Glutamatergic neuron (in vitro differentiated cells): ENCODE results near the gene CLK2. TPM values are rescaled to one million over a fixed set of nuclear protein-coding genes. Genes with fewer than 3 reads are reported as not detected.
A peak's percentile ranks its signal among the peaks of the same experiment; 100 is the strongest.

Source experiments
- DNase-seq: peaks from one replicate; pipeline ENCODE4 v3.0.0; 2022
- H3K27ac Mint-ChIP-seq: one replicate; pipeline ENCODE4 v1.8.0; 2020; ENCODE audit warnings: mild to moderate bottlenecking, mixed read lengths, inconsistent platforms; ENCODE audit not compliant: unreplicated experiment
- H3K27me3 Mint-ChIP-seq: one replicate; pipeline ENCODE4 v1.8.0; 2020; ENCODE audit warnings: mild to moderate bottlenecking, moderate library complexity, mixed read lengths, inconsistent platforms; ENCODE audit not compliant: unreplicated experiment
- H3K36me3 Mint-ChIP-seq: one replicate; pipeline ENCODE4 v1.8.0; 2020; ENCODE audit warnings: mild to moderate bottlenecking, mixed read lengths, inconsistent platforms; ENCODE audit not compliant: unreplicated experiment
- H3K4me1 Mint-ChIP-seq: one replicate; pipeline ENCODE4 v1.8.0; 2020; ENCODE audit warnings: mild to moderate bottlenecking, low read depth, mixed read lengths, inconsistent platforms; ENCODE audit not compliant: unreplicated experiment
- H3K4me3 Mint-ChIP-seq: one replicate; pipeline ENCODE4 v1.8.0; 2020; ENCODE audit warnings: mild to moderate bottlenecking, mixed read lengths, inconsistent platforms; ENCODE audit not compliant: unreplicated experiment
- H3K9me3 Mint-ChIP-seq: one replicate; pipeline ENCODE4 v1.8.0; 2020; ENCODE audit warnings: mild to moderate bottlenecking, moderate library complexity, mixed read lengths, inconsistent platforms; ENCODE audit not compliant: unreplicated experiment
- total RNA-seq: library from RNA; stranded (reverse); fragmentation: NEBNext Ultra II Directional; extraction: Animal tissue kit (Norgen Biotek cat#: 25700); gene quantifications from one replicate; pipeline ENCODE4 v1.2.1, GENCODE V29; 2021; ENCODE audit not compliant: unreplicated experiment
- TF ChIP-seq, protein P1 (sequence below): fragments of 200-600 bp; sonication (generic); IDR thresholded peaks from one replicate; pipeline ENCODE4 v1.5.0; 2021; ENCODE audit not compliant: partially characterized antibody, unreplicated experiment

Gene CLK2
- total RNA-seq, 1 donor from 2014 or later: 74.8 TPM

DNA sequence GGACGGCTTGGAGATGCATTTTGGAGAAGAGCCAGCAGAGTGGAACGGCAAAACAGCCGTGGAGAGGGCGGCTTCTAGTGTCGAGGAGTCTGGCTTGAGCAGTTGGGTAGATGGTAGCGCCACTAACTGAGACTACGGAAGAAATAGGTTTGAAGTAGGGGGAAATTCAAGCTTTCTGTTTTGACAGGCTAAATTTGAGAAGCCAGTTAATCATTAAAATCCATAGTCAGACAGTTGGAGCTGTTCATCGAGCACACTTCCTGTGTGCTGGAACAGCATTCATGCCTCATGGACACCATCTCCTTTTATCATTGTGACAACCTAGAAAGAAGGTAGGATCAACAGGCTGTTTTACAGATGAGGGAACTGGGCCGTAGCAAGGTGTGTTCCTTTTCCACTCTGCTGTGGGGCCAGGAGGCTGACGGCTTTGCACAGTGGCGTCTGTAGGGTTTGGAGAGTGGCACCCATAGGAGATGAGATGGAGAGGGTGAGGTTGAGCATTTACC is 31.3 kb upstream of the CLK2 start:
- Mint-ChIP-seq H3K36me3 (no peaks in the 10 kb centered on the region), H3K27ac (no peak overlapping the region), H3K27me3 (peaks cover 20% of the 10 kb centered on the region), H3K4me3 (peak overlapping the region; percentile 5), H3K9me3 (peaks cover 15% of the 10 kb centered on the region), H3K4me1 (peaks cover 2% of the 10 kb centered on the region)
- DNase-seq: no peak
- TF ChIP-seq, protein P1, sequence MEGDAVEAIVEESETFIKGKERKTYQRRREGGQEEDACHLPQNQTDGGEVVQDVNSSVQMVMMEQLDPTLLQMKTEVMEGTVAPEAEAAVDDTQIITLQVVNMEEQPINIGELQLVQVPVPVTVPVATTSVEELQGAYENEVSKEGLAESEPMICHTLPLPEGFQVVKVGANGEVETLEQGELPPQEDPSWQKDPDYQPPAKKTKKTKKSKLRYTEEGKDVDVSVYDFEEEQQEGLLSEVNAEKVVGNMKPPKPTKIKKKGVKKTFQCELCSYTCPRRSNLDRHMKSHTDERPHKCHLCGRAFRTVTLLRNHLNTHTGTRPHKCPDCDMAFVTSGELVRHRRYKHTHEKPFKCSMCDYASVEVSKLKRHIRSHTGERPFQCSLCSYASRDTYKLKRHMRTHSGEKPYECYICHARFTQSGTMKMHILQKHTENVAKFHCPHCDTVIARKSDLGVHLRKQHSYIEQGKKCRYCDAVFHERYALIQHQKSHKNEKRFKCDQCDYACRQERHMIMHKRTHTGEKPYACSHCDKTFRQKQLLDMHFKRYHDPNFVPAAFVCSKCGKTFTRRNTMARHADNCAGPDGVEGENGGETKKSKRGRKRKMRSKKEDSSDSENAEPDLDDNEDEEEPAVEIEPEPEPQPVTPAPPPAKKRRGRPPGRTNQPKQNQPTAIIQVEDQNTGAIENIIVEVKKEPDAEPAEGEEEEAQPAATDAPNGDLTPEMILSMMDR: no peak

DNA sequence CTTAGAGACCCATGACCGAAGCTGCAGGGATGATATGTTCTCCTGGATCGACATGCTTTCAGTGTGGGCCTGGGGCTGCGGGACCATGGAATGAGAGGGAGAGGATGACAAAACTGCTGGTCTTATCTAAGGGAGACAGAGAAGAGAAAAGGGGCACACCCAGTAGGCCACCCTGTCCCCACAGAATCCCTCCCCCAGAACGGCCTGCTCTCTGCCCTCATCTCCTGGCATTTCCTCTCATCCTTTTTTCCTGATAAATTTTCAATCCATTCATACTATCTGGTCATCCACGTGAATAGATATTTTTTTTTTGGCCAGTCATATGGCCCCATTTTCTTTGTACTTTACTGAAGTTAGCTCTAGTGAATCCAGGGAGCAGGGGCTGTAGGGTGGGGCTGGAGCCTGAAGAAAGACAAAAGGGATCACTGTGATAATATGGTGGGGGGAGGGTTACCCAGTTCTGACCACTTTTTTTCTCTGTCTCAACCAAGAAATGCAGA is 28.1 kb upstream of the CLK2 start, which contains the start of gene PKLR:
TSS of gene PKLR (minus strand) at position 97 of the 500 bp plus-strand sequence. CDS start at position 54, 43 bp downstream.
- Mint-ChIP-seq H3K4me3 (no peak within 1 kb of the TSS), H3K36me3 (no peaks in the 10 kb centered on the region)

DNA sequence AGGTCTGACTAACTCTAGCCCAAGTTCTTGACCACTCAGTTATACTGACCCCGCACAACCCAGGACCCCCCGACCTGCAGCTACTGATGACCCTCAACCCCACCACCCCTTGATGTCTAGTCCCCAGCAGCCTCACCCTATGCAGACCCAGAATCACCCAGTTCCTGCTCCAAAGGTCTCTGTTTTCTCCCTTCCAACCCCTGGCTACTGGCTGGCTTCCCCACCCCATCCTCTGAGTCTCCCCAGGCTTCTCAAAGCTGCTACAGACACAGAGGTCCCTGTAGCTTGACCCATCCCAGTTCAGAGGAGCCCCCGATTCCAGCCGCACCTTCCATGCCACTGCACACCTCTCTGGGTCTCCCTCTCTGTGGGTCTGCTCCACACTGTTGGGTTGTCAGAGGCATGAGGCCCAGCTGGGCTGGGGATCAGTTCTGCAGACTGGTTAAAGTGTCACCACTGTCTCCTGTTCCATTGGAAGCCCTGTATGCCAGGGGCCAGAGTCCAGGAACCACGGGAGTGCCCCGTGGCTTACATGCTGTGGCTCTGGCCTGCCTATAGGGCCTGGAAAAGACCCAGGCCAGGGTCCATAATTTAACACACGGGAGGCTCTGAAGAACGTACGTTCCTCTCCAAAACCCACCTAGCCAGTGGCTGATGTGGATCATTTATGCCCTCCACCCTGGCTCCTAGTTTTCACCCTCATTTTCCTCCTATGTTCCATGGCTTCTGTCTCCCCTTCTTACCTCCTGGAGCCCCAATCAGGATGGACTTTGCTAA is 27.4 kb upstream of the CLK2 start:
- Mint-ChIP-seq H3K27ac (no peak overlapping the region), H3K4me1 (peaks cover 2% of the 10 kb centered on the region), H3K36me3 (no peaks in the 10 kb centered on the region), H3K27me3 (peaks cover 21% of the 10 kb centered on the region), H3K4me3 (no peak overlapping the region), H3K9me3 (peaks cover 6% of the 10 kb centered on the region)
- no peak for DNase-seq
- TF ChIP-seq, protein P1: no peak

More for the DNA sequence above, 28.1 kb upstream of the CLK2 start, which contains the start of gene PKLR:
- H3K27me3 Mint-ChIP-seq: peaks cover 20% of the 10 kb centered on the region
- no peak within 1 kb of the TSS for H3K27ac Mint-ChIP-seq
- peaks cover 6% of the 10 kb centered on the region for H3K9me3 Mint-ChIP-seq
- no peak for DNase-seq
- peaks cover 2% of the 10 kb centered on the region for H3K4me1 Mint-ChIP-seq
- TF ChIP-seq, protein P1: no peak

DNA sequence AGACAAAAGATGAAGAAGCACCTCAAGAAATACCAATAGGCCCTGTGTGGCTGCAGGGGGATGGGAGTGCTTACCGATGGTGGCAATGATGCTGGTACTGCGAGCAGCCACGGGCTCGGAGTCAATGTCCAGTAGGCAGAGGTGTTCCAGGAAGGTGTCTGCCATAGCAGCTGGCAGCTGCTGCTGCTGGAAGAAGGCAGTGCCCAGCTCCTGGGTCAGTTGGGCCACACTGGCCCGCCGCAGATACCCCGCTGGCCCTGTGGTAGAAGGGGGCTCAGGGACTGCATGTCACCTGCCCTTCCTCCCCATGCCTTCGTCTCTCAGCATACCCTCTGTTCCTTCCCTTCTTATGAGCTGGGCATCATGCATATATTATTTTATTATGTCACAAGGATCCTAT is 26.7 kb upstream of the CLK2 start:
- Mint-ChIP-seq H3K4me1 (peaks cover 2% of the 10 kb centered on the region), H3K9me3 (peaks cover 6% of the 10 kb centered on the region), H3K4me3 (no peak overlapping the region), H3K27me3 (peaks cover 24% of the 10 kb centered on the region), H3K36me3 (no peaks in the 10 kb centered on the region), H3K27ac (no peak overlapping the region)
- DNase-seq: no peak
- TF ChIP-seq, protein P1: no peak

DNA sequence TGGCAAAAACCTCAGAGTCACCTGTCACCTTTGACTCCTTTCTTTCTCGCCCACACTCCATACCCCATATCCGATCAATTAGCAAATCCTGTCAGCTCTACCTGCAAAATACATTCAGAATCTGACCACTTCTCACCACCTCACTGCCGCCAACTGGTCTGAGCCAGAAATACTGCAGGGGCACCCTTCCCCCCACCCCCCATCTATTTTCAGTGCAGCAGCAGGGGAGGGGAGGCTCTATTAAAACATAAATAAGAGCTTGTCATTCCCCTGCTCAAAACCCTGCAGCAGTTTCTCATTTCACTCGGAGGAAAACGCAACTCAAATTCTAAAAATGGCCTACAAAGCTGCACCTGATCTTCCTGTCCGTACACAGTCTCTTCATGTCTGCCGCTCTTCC is 24.1 kb upstream of the CLK2 start:
- H3K27me3 Mint-ChIP-seq: peaks cover 31% of the 10 kb centered on the region
- peak overlapping the region; percentile 4 for H3K4me3 Mint-ChIP-seq
- no peaks in the 10 kb centered on the region for H3K36me3 Mint-ChIP-seq
- peaks cover 3% of the 10 kb centered on the region for H3K9me3 Mint-ChIP-seq
- no peak for DNase-seq
- H3K4me1 Mint-ChIP-seq: peaks cover 2% of the 10 kb centered on the region
- TF ChIP-seq, protein P1: no peak
- no peak overlapping the region for H3K27ac Mint-ChIP-seq
